Hepatocyte (in vitro differentiated cells): ENCODE measurements around the gene ZNF547. TPM values are rescaled to one million over a fixed set of nuclear protein-coding genes. Genes with fewer than 3 reads are reported as not detected.

Source experiments
- DNase-seq: peaks from one replicate; pipeline ENCODE4 v3.0.0-alpha.2; 2016; ENCODE audit warnings: low spot score
- H2AFZ ChIP-seq: fragments of 200-600 bp; sonication (generic); 2 replicates; pipeline ENCODE4 v1.6.0; 2016; ENCODE audit warnings: antibody characterized with exemption, mild to moderate bottlenecking
- H3K27ac ChIP-seq: fragments of 200-600 bp; sonication (generic); 2 replicates; pipeline ENCODE4 v1.5.1; 2016; ENCODE audit warnings: mild to moderate bottlenecking
- H3K27me3 ChIP-seq: fragments of 200-600 bp; sonication (generic); 2 replicates; pipeline ENCODE4 v1.6.1; 2016
- H3K36me3 ChIP-seq: fragments of 200-600 bp; sonication (generic); replicated peaks from 2 replicates; pipeline ENCODE4 v1.5.1; 2016; ENCODE audit warnings: low read depth; ENCODE audit not compliant: insufficient read depth
- H3K4me1 ChIP-seq: fragments of 200-600 bp; sonication (generic); 2 replicates; pipeline ENCODE4 v1.5.1; 2016; ENCODE audit warnings: mild to moderate bottlenecking, moderate library complexity; ENCODE audit not compliant: insufficient read depth
- H3K4me2 ChIP-seq: fragments of 200-600 bp; sonication (generic); 2 replicates; pipeline ENCODE4 v1.6.0; 2016
- H3K4me3 ChIP-seq: fragments of 200-600 bp; sonication (generic); 2 replicates; pipeline ENCODE4 v1.5.1; 2016; ENCODE audit warnings: mild to moderate bottlenecking
- H3K79me2 ChIP-seq: fragments of 200-600 bp; sonication (generic); 2 replicates; pipeline ENCODE4 v1.6.0; 2017; ENCODE audit warnings: mild to moderate bottlenecking
- H3K9me2 ChIP-seq: fragments of 200-600 bp; sonication (generic); replicated peaks from 2 replicates; pipeline ENCODE4 v1.6.0; 2017; ENCODE audit warnings: mild to moderate bottlenecking; ENCODE audit not compliant: insufficient read depth
- H3K9me3 ChIP-seq: fragments of 200-600 bp; sonication (generic); 2 replicates; pipeline ENCODE4 v1.5.1; 2016; ENCODE audit warnings: low read depth, mild to moderate bottlenecking
- H4K20me1 ChIP-seq: fragments of 200-600 bp; sonication (generic); 2 replicates; pipeline ENCODE4 v1.6.0; 2016; ENCODE audit warnings: mild to moderate bottlenecking; ENCODE audit not compliant: insufficient read depth, poor library complexity, severe bottlenecking
- CTCF ChIP-seq: fragments of 200-600 bp; sonication (generic); IDR thresholded peaks from 2 replicates; pipeline ENCODE4 v1.5.1; 2016; ENCODE audit warnings: antibody characterized with exemption, mild to moderate bottlenecking; ENCODE audit not compliant: poor library complexity
- EZH2 ChIP-seq: fragments of 200-600 bp; sonication (generic); IDR thresholded peaks from 2 replicates; pipeline ENCODE4 v1.6.1; 2016; ENCODE audit warnings: antibody characterized with exemption, mild to moderate bottlenecking, borderline replicate concordance
- EZH2phosphoT487 ChIP-seq: fragments of 200-600 bp; sonication (generic); IDR thresholded peaks from one replicate; pipeline ENCODE4 v1.6.1; 2018; ENCODE audit warnings: antibody characterized with exemption, mild to moderate bottlenecking, low read depth, moderate library complexity; ENCODE audit not compliant: unreplicated experiment, severe bottlenecking
- WGBS: methylation state at CpG from one replicate; pipeline ENCODE4 v1.1.6; 2016; ENCODE audit warnings: low lambda C conversion rate; ENCODE audit errors: missing lambda C conversion rate; 5-methylcytosine and 5-hydroxymethylcytosine counted together
- polyA plus RNA-seq: library from polyadenylated mRNA; unstranded; fragments of >200 nt; fragmentation: Nextera tagmentation; extraction: Ambion mirVana; gene quantifications from 2 replicates; pipeline ENCODE4 v1.2.1, GENCODE V29; 2016
- total RNA-seq: library from RNA; depleted of rRNA; stranded (reverse); fragments of >200 nt; gene quantifications from 2 replicates; pipeline ENCODE4 v1.2.3, GENCODE V29; 2014

The ZNF547 gene
- total and polyA plus RNA-seq, 2 experiments from 2014 or later = 1.8 to 5.2 TPM

GRCh38 chr19:57351867-57352266 is 11.5 kb upstream of the ZNF547 start:
- Histone ChIP-seq H3K4me1 (peaks cover 12% of the 10 kb centered on the region), H2AFZ (peak overlapping the region; percentile 66), H3K9me3 (no peaks in the 10 kb centered on the region), H3K9me2 (no peaks in the 10 kb centered on the region), H3K4me2 (peak overlapping the region; percentile 98), H3K4me3 (peak overlapping the region; percentile 85), H4K20me1 (no peaks in the 10 kb centered on the region), H3K27me3 (no peaks in the 10 kb centered on the region), H3K36me3 (no peaks in the 10 kb centered on the region), H3K79me2 (peaks cover 29% of the 10 kb centered on the region), H3K27ac (peak overlapping the region; percentile 88)
- TF ChIP-seq EZH2phosphoT487 = no peak
- TF ChIP-seq EZH2 = no peak
- TF ChIP-seq CTCF = no peak
- peak; percentile 13 for DNase-seq
- 34% methylated on average over 7 of the region's 7 CpGs for WGBS

GRCh38 chr19:57355916-57356315 is 7.4 kb upstream of the ZNF547 start:
- H3K4me1 ChIP-seq = peaks cover 12% of the 10 kb centered on the region
- H3K9me2 ChIP-seq = no peaks in the 10 kb centered on the region
- no peak for DNase-seq
- no peaks in the 10 kb centered on the region for H3K27me3 ChIP-seq
- H2AFZ ChIP-seq = no peak overlapping the region
- no peak overlapping the region for H3K4me3 ChIP-seq
- no peaks in the 10 kb centered on the region for H4K20me1 ChIP-seq
- peaks cover 29% of the 10 kb centered on the region for H3K79me2 ChIP-seq
- WGBS = 94% methylated on average over 4 of the region's 4 CpGs
- no peaks in the 10 kb centered on the region for H3K36me3 ChIP-seq
- no peak for TF ChIP-seq EZH2phosphoT487
- no peak for TF ChIP-seq EZH2
- no peak for TF ChIP-seq CTCF
- no peak overlapping the region for H3K27ac ChIP-seq
- H3K9me3 ChIP-seq = no peaks in the 10 kb centered on the region
- H3K4me2 ChIP-seq = no peak overlapping the region

GRCh38 chr19:57357406-57357805 is 5.9 kb upstream of the ZNF547 start:
- TF ChIP-seq CTCF (no peak), EZH2 (no peak), EZH2phosphoT487 (no peak)
- no peaks in the 10 kb centered on the region for H3K9me3 ChIP-seq
- no peak overlapping the region for H3K4me2 ChIP-seq
- H3K9me2 ChIP-seq = no peaks in the 10 kb centered on the region
- no peaks in the 10 kb centered on the region for H4K20me1 ChIP-seq
- H3K36me3 ChIP-seq = no peaks in the 10 kb centered on the region
- peaks cover 17% of the 10 kb centered on the region for H3K79me2 ChIP-seq
- H3K27ac ChIP-seq = no peak overlapping the region
- H3K27me3 ChIP-seq = no peaks in the 10 kb centered on the region
- no peak for DNase-seq
- peaks cover 9% of the 10 kb centered on the region for H3K4me1 ChIP-seq
- no peak overlapping the region for H2AFZ ChIP-seq
- no peak overlapping the region for H3K4me3 ChIP-seq
- over 99% methylated on average over 5 of the region's 5 CpGs for WGBS

DNA sequence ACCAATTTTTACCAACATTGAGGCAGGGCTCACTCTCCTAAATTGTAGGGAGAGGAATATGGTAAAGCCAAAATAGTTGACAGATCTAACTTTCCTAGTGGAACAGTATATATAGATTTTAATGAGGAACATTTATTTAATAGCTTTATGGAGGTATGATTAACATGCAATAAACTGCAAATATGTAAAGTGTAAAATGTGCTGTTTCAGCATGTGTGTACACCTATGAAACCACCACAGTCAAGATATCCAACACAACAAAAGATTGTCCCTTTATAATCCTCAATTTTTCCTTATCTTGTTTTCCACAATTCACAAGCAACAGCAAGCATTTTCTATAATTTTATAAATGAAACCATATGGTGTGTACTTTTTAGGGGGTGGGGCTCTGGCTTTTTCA is 4.1 kb upstream of the ZNF547 start:
- DNase-seq = no peak
- Histone ChIP-seq H3K4me3 (no peak overlapping the region), H3K4me2 (no peak overlapping the region), H4K20me1 (no peaks in the 10 kb centered on the region), H3K9me3 (no peaks in the 10 kb centered on the region), H3K4me1 (peaks cover 6% of the 10 kb centered on the region), H3K27ac (no peak overlapping the region), H3K36me3 (no peaks in the 10 kb centered on the region), H3K27me3 (no peaks in the 10 kb centered on the region), H3K9me2 (no peaks in the 10 kb centered on the region), H3K79me2 (peaks cover 7% of the 10 kb centered on the region), H2AFZ (no peak overlapping the region)
- TF ChIP-seq CTCF (no peak), EZH2 (no peak), EZH2phosphoT487 (no peak)
